SKM-1 treated with dmso at 0.1 percent for 144 hours (cell line): ENCODE measurements around the gene NDUFB2.
"Not testable (repeated sequence)": the region's sequence is repeated elsewhere in the genome, so short reads cannot be mapped to it uniquely, and the experiment has no call there.

Experiments used
- DNase-seq: peaks from one replicate; lab custom pipeline; 2025; ENCODE audit not compliant: unreplicated experiment; lab: John Stamatoyannopoulos, UW

NDUFB2 gene

GRCh38 chr7:140734096-140734495 lies 37.6 kb downstream of the NDUFB2 start:
- no peak for DNase-seq

DNA sequence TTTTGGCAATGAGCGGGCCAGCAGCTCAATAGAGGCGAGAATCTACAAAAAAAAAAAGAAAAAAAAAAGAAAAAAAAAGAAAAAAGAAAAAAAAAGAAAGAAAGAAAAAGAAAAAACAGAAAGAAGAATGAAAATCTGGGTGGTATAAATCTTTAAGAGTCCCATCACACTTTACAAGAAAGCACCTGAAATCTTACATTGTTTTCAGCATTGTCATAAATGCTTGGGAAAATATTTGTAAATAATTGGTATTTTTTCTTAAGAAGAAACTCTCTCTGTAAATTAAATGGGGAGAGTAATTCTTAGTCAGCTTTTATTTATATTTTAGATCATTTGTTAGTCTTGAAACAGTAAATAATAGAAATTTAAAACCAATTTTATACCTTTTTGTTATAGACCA lies 38.2 kb downstream of the NDUFB2 start:
- no peak for DNase-seq

GRCh38 chr7:140738280-140738679 lies 41.8 kb downstream of the NDUFB2 start:
- DNase-seq, result no peak

DNA sequence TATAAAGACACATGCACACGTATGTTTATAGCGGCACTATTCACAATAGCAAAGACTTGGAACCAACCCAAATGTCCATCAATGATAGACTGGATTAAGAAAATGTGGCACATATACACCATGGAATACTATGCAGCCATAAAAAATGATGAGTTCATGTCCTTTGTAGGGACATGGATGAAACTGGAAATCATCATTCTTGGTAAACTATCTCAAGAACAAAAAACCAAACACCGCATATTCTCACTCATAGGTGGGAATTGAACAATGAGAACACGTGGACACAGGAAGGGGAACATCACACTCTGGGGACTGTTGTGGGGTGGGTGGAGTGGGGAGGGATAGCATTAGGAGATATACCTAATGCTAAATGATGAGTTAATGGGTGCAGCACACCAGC lies 46.7 kb downstream of the NDUFB2 start:
- not testable (repeated sequence) for DNase-seq

DNA sequence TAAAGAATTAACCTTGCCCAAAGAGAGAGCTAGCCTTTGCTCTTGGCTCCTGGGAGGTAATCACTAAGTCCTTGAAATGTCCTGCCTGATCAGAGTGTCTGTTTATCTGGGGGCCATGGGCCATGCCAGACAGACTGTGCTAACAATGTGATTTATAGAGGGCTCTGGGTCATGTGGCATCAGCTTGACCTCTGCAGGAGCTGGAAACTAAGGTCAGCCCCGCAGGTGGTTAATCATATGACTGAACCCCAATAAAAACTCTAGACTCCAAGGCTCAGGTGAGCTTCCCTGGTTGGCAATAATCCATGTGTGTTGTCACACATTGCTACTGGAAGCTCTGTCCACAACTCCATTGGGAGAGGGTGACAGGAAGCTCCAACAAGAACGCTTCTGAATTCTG lies 47.5 kb downstream of the NDUFB2 start:
- DNase-seq, result no peak

- no peak for DNase-seq
These were observed 49.0 kb downstream of the NDUFB2 start for GRCh38 chr7:140745266-140746058.

GRCh38 chr7:140746751-140747150 lies 50.2 kb downstream of the NDUFB2 start:
- no peak for DNase-seq

DNA sequence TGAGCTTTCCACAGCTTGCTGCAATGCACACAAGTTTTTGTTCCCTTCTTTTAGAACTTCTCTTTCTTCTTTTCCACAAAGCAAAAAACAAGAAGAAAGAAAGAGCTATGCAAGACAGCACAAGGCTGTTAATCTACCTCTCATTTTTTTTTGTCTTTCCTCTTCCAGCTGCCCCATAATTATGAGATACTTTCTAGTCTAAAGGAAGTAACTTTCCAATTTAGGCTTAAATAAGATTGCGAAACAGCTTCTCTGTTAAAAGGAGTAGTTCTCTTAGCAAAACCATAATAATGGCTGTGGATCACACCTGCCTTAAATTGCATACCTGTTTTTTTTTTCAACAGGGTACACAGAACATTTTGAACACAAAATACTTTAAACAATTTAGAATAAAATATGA lies 56.0 kb downstream of the NDUFB2 start:
- DNase-seq, result peak; percentile 54

DNA sequence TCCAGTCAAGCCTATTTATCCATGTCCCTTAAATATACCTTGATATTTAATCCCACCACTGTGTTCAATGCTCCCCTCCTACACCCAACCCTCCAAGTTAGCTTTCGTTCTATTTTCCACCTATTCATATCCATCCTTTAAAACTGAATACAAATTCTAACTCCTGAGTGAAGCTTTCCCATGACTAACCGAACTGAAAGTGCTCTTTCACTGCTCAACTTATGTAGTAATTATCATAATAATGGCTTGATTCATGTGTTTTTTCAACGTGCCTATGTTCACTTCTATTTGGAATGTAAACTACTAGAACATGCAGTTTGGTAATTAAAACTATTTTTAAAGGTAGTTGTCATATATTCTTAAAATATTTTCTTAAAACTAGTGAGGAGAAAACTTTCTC lies 58.0 kb downstream of the NDUFB2 start:
- DNase-seq, result no peak
